ENCODE measurements around the gene ATP10A.

DNA sequence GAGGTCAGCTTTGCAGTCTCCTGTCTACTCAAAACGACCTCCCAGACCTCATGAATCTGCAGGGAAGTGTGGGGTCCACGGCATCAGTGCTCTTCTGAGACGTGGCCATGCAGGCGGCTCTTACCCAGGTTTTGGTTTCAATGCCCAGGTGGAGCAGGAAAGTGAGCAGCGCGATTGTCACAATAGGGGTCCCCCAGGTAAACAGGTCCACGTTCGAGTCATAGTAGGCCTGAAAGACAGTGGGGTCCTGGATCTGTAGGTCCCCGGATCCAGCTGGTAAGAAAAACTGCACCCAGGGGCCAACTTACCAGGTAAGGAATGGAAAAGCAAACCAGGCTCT lies 182.5 kb downstream of the ATP10A start:
- TF ChIP-seq POLR2AphosphoS5 (IDR thresholded peaks at IDR 0.05; ENCODE audit: low read depth, low read length) = no peak
- TF ChIP-seq EGR1 (IDR thresholded peaks at IDR 0.05; ENCODE audit: low read depth) = no peak
- TF ChIP-seq EZH2 (IDR thresholded peaks at IDR 0.05) = no peak
- TF ChIP-seq, protein P1, sequence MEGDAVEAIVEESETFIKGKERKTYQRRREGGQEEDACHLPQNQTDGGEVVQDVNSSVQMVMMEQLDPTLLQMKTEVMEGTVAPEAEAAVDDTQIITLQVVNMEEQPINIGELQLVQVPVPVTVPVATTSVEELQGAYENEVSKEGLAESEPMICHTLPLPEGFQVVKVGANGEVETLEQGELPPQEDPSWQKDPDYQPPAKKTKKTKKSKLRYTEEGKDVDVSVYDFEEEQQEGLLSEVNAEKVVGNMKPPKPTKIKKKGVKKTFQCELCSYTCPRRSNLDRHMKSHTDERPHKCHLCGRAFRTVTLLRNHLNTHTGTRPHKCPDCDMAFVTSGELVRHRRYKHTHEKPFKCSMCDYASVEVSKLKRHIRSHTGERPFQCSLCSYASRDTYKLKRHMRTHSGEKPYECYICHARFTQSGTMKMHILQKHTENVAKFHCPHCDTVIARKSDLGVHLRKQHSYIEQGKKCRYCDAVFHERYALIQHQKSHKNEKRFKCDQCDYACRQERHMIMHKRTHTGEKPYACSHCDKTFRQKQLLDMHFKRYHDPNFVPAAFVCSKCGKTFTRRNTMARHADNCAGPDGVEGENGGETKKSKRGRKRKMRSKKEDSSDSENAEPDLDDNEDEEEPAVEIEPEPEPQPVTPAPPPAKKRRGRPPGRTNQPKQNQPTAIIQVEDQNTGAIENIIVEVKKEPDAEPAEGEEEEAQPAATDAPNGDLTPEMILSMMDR (IDR thresholded peaks at IDR 0.05 in 2 of 3, conservative IDR thresholded peaks at IDR 0.05 in 1 of 3; ENCODE audit: borderline replicate concordance in 1 of 3, insufficient read depth in 1 of 3, low read depth in 2 of 3, low read length in 2 of 3) = no peak
- TF ChIP-seq, protein P2, sequence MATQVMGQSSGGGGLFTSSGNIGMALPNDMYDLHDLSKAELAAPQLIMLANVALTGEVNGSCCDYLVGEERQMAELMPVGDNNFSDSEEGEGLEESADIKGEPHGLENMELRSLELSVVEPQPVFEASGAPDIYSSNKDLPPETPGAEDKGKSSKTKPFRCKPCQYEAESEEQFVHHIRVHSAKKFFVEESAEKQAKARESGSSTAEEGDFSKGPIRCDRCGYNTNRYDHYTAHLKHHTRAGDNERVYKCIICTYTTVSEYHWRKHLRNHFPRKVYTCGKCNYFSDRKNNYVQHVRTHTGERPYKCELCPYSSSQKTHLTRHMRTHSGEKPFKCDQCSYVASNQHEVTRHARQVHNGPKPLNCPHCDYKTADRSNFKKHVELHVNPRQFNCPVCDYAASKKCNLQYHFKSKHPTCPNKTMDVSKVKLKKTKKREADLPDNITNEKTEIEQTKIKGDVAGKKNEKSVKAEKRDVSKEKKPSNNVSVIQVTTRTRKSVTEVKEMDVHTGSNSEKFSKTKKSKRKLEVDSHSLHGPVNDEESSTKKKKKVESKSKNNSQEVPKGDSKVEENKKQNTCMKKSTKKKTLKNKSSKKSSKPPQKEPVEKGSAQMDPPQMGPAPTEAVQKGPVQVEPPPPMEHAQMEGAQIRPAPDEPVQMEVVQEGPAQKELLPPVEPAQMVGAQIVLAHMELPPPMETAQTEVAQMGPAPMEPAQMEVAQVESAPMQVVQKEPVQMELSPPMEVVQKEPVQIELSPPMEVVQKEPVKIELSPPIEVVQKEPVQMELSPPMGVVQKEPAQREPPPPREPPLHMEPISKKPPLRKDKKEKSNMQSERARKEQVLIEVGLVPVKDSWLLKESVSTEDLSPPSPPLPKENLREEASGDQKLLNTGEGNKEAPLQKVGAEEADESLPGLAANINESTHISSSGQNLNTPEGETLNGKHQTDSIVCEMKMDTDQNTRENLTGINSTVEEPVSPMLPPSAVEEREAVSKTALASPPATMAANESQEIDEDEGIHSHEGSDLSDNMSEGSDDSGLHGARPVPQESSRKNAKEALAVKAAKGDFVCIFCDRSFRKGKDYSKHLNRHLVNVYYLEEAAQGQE (IDR thresholded peaks at IDR 0.05; ENCODE audit: low read depth) = no peak
- TF ChIP-seq MAX (IDR thresholded peaks at IDR 0.05) = no peak
- no peak for TF ChIP-seq POLR2A (IDR thresholded peaks at IDR 0.05; ENCODE audit: borderline replicate concordance, extremely low read depth, insufficient read depth, insufficient read length)
- no peak for TF ChIP-seq RAD21 (IDR thresholded peaks at IDR 0.05; ENCODE audit: low read depth)
- no peak for TF ChIP-seq EZH2phosphoT487 (IDR thresholded peaks at IDR 0.05; ENCODE audit: borderline replicate concordance)
- TF ChIP-seq SRF (IDR thresholded peaks at IDR 0.05; ENCODE audit: low read depth) = no peak
- no peak for TF ChIP-seq SP1 (IDR thresholded peaks at IDR 0.05; ENCODE audit: low read depth)
- TF ChIP-seq SIN3A (IDR thresholded peaks at IDR 0.05; ENCODE audit: low read depth) = no peak
